B cell (primary cell): ENCODE measurements around the gene PDCD11.

Experiments used
- CTCF ChIP-seq: fragments of 200-600 bp; IDR thresholded peaks from one replicate; pipeline ENCODE4 v1.8.0; 2022; ENCODE audit warnings: antibody characterized with exemption, mild to moderate bottlenecking
- EZH2 ChIP-seq: IDR thresholded peaks from 2 replicates; pipeline ENCODE4 v1.6.1; 2012; ENCODE audit warnings: borderline replicate concordance, low read depth, mild to moderate bottlenecking, moderate library complexity, low read length; ENCODE audit not compliant: insufficient read depth, poor library complexity, severe bottlenecking

DNA sequence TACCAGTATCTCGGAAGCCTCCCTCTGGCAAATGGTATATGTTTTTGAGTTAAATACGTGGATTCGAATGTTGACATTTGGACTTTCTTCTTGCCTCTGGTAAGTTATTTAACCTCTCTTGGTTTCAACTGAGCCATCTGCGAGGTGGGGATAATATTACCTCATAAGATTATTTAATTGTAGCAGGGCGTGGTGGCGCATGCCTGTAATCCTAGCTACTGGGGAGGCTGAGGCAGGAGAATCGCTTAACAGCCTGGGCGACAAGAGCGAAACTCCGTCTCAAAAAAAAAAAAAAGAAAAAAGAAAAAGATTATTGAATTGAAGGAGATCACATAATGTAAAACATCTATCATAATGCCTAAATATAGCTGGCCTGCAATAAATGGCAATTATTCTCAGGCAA lies 29.0 kb upstream of the PDCD11 start:
- TF ChIP-seq CTCF: no peak
- no peak for TF ChIP-seq EZH2
